Brain microvascular endothelial cell (primary cell): ENCODE measurements around the gene SP8.

Experiments
- DNase-seq: peaks from one replicate; pipeline ENCODE4 v3.0.0-alpha.2; 2020
- H3K27ac ChIP-seq: fragments of 250-450 bp; sonication (Bioruptor Pico); 2 replicates; pipeline ENCODE4 v1.5.1; 2020; ENCODE audit warnings: mild to moderate bottlenecking, moderate library complexity
- H3K27me3 ChIP-seq: fragments of 250-450 bp; sonication (Bioruptor Pico); replicated peaks from 2 replicates; pipeline ENCODE4 v1.5.1; 2020; ENCODE audit warnings: mild to moderate bottlenecking
- H3K36me3 ChIP-seq: fragments of 250-450 bp; sonication (Bioruptor Pico); replicated peaks from 2 replicates; pipeline ENCODE4 v1.5.1; 2020; ENCODE audit warnings: mild to moderate bottlenecking
- H3K4me3 ChIP-seq: 2 replicates; pipeline ENCODE4 v1.5.1; 2011; ENCODE audit warnings: low read depth, mild to moderate bottlenecking, control low read depth, low read length, moderate library complexity
- CTCF ChIP-seq: IDR thresholded peaks from 2 replicates; pipeline ENCODE4 v1.5.1; 2011; ENCODE audit warnings: low read depth, mild to moderate bottlenecking, moderate library complexity, low read length, control low read depth, inconsistent platforms; ENCODE audit errors: missing control alignments
- in situ Hi-C: cut with HindIII; loops from 2 replicates; pipeline ENCODE4 v1.10.0; 2017; ENCODE audit warnings: low sequenced_read_pairs, low pct_ligation_motif_present

The SP8 gene

GRCh38 chr7:20783125-20783699 is 3.5 kb downstream of the SP8 start:
- no peak for DNase-seq
- peaks cover 74% of the 10 kb centered on the region for H3K27me3 ChIP-seq
- no peak for TF ChIP-seq CTCF
- H3K27ac ChIP-seq, result no peak overlapping the region
- H3K36me3 ChIP-seq, result no peaks in the 10 kb centered on the region
- in situ Hi-C loops, result no loop called here
- H3K4me3 ChIP-seq, result no peak overlapping the region

GRCh38 chr7:20779041-20779440 is 7.6 kb downstream of the SP8 start:
- in situ Hi-C loops, result no loop called here
- H3K4me3 ChIP-seq, result no peak overlapping the region
- H3K27me3 ChIP-seq, result peaks cover 76% of the 10 kb centered on the region

GRCh38 chr7:20778063-20778721 is 8.5 kb downstream of the SP8 start:
- in situ Hi-C loops, result no loop called here
- H3K27me3 ChIP-seq, result peaks cover 68% of the 10 kb centered on the region
- H3K36me3 ChIP-seq, result no peaks in the 10 kb centered on the region
- no peak overlapping the region for H3K27ac ChIP-seq
- TF ChIP-seq CTCF, result peak; percentile 58
- DNase-seq, result no peak
- H3K4me3 ChIP-seq, result peak overlapping the region; percentile 33

More at GRCh38 chr7:20779041-20779440, 7.6 kb downstream of the SP8 start:
- no peak overlapping the region for H3K27ac ChIP-seq
- H3K36me3 ChIP-seq, result no peaks in the 10 kb centered on the region
- DNase-seq, result no peak
- no peak for TF ChIP-seq CTCF

GRCh38 chr7:20777377-20778062 is 9.2 kb downstream of the SP8 start:
- Histone ChIP-seq H3K36me3 (no peaks in the 10 kb centered on the region), H3K27ac (no peak overlapping the region), H3K27me3 (peaks cover 65% of the 10 kb centered on the region), H3K4me3 (peak overlapping the region; percentile 15)
- in situ Hi-C loops, result no loop called here
- TF ChIP-seq CTCF, result no peak
- no peak for DNase-seq

- H3K27ac ChIP-seq, result no peak overlapping the region
Measured at GRCh38 chr7:20776942-20777341, 9.7 kb downstream of the SP8 start.

More at GRCh38 chr7:20776942-20777341, 9.7 kb downstream of the SP8 start:
- in situ Hi-C loops, result no loop called here
- H3K36me3 ChIP-seq, result no peaks in the 10 kb centered on the region
- H3K27me3 ChIP-seq, result peaks cover 62% of the 10 kb centered on the region
- no peak overlapping the region for H3K4me3 ChIP-seq
- no peak for TF ChIP-seq CTCF
- no peak for DNase-seq
